Fibroblast of mammary gland (primary cell): ENCODE results near the gene PARD6B.

Experiments
- DNase-seq: peaks from one replicate; pipeline ENCODE4 v3.0.0-alpha.2; 2010; ENCODE audit warnings: low read depth
- H3K4me3 ChIP-seq: 2 replicates; pipeline ENCODE4 v1.5.1; 2011; ENCODE audit warnings: low read depth, mild to moderate bottlenecking, low read length, moderate library complexity; ENCODE audit not compliant: control insufficient read depth
- CTCF ChIP-seq: conservative IDR thresholded peaks from 2 replicates; pipeline ENCODE4 v1.5.1; 2011; ENCODE audit warnings: low read depth, low read length, inconsistent platforms; ENCODE audit not compliant: control insufficient read depth, insufficient read depth

The PARD6B gene

GRCh38 chr20:50746138-50746940 is 15.0 kb downstream of the PARD6B start:
- no peak for TF ChIP-seq CTCF
- peak; percentile 36 for DNase-seq

GRCh38 chr20:50747275-50747674 is 15.9 kb downstream of the PARD6B start:
- no peak overlapping the region for H3K4me3 ChIP-seq
- TF ChIP-seq CTCF: no peak

More at GRCh38 chr20:50746138-50746940, 15.0 kb downstream of the PARD6B start:
- H3K4me3 ChIP-seq: no peak overlapping the region

GRCh38 chr20:50750145-50750671 is 18.8 kb downstream of the PARD6B start:
- TF ChIP-seq CTCF: no peak
- no peak overlapping the region for H3K4me3 ChIP-seq
- no peak for DNase-seq

More at GRCh38 chr20:50747275-50747674, 15.9 kb downstream of the PARD6B start:
- no peak for DNase-seq

- DNase-seq: no peak
- no peak overlapping the region for H3K4me3 ChIP-seq
- TF ChIP-seq CTCF: no peak
These were observed 21.8 kb downstream of the PARD6B start for GRCh38 chr20:50753152-50753551.

- no peak for TF ChIP-seq CTCF
- no peak for DNase-seq
- no peak overlapping the region for H3K4me3 ChIP-seq
These were observed 23.0 kb downstream of the PARD6B start for GRCh38 chr20:50754420-50754819.

- TF ChIP-seq CTCF: no peak
- no peak overlapping the region for H3K4me3 ChIP-seq
- DNase-seq: no peak
These were observed 25.1 kb downstream of the PARD6B start for GRCh38 chr20:50756447-50756846.
